Daoy (cell line): ENCODE data around the gene B4GALT2. TPM values are rescaled to one million over a fixed set of nuclear protein-coding genes. Genes with fewer than 3 reads are reported as not detected.

Experiments
- DNase-seq: peaks from one replicate; pipeline ENCODE4 v3.0.0-alpha.2; 2015; ENCODE audit warnings: low read depth
- total RNA-seq: library from RNA; depleted of rRNA; stranded (reverse); fragments of >200 nt; shearing (Covaris generic); gene quantifications from 2 replicates; pipeline ENCODE4 v1.2.3, GENCODE V29; 2014; rRNA removed

The B4GALT2 gene, protein sequence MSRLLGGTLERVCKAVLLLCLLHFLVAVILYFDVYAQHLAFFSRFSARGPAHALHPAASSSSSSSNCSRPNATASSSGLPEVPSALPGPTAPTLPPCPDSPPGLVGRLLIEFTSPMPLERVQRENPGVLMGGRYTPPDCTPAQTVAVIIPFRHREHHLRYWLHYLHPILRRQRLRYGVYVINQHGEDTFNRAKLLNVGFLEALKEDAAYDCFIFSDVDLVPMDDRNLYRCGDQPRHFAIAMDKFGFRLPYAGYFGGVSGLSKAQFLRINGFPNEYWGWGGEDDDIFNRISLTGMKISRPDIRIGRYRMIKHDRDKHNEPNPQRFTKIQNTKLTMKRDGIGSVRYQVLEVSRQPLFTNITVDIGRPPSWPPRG
- 55.9 and 58.1 TPM in 2 replicates for total RNA-seq

DNA sequence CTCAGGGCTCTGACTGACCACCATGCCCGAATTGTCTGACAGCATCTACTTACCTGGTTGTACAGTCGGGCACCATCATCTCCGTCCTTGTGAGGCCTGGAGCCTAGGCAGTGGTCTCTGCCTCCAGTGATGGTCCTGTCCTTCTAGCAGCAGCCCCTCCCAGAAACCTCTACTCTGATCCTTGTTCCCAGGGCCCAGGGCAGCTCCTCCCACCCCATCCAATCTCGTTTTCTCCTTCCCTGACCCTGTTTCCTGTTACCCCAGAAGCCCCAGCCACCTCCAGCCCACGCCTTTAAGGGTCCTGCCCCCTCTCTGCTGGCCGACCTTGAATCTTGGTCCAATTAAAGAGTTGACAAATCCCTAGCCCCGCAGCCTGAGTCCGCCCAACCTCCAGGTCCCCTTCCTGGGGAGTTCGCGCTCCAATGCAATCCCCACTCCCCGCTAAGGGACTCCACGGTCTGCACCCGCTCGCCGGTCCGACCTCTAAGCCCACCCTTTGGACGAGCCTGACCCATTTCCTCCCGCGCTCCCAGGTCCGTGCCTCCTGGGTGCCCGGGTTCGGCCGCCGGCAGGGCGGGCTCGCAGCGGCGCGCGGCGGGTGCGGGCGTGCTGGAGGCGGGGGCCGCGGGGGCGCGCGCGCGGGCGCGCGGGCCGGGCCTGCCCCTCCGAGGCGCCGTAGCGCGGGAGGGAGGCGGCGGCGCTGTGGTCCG, at the start of gene B4GALT2:
B4GALT2 (plus strand) TSS at position 660 of the 710 bp plus-strand sequence. CDS start 1,951 bp downstream, outside the sequence.
- DNase-seq, result peak; percentile 68

DNA sequence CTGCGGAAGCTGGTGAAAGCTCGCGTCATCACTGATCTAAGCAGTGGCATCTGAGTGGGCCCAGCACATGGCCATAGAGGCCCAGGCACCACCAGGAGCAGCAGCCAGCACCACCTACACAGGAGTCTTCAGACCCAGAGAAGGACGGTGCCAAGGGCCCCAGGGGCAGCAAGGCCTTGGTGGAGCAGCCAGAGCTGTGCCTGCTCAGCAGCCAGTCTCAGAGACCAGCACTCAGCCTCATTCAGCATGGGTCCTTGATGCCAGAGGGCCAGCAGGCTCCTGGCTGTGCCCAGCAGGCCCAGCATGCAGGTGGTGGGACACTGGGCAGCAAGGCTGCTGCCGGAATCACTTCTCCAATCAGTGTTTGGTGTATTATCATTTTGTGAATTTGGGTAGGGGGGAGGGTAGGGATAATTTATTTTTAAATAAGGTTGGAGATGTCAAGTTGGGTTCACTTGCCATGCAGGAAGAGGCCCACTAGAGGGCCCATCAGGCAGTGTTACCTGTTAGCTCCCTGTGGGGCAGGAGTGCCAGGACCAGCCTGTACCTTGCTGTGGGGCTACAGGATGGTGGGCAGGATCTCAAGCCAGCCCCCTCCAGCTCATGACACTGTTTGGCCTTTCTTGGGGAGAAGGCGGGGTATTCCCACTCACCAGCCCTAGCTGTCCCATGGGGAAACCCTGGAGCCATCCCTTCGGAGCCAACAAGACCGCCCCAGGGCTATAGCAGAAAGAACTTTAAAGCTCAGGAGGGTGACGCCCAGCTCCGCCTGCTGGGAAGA, 48.7 kb upstream of the B4GALT2 start:
- no peak for DNase-seq

DNA sequence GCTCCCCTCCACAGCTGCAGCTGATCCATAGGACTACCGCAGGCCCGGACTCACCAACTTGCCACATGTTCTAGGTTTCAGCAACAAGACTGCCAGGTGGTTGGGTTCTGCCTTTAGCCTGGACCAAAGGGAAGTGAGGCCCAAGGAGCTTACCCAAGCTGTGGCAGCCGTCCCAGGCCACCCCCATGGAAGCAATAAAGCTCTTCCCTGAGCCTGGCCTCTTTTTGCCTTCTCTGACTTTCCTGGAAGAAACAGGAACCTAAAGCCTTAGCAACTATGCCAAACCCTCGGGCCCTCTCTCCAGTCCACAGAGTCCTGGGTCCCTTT, 48.1 kb upstream of the B4GALT2 start:
- DNase-seq, result no peak

DNA sequence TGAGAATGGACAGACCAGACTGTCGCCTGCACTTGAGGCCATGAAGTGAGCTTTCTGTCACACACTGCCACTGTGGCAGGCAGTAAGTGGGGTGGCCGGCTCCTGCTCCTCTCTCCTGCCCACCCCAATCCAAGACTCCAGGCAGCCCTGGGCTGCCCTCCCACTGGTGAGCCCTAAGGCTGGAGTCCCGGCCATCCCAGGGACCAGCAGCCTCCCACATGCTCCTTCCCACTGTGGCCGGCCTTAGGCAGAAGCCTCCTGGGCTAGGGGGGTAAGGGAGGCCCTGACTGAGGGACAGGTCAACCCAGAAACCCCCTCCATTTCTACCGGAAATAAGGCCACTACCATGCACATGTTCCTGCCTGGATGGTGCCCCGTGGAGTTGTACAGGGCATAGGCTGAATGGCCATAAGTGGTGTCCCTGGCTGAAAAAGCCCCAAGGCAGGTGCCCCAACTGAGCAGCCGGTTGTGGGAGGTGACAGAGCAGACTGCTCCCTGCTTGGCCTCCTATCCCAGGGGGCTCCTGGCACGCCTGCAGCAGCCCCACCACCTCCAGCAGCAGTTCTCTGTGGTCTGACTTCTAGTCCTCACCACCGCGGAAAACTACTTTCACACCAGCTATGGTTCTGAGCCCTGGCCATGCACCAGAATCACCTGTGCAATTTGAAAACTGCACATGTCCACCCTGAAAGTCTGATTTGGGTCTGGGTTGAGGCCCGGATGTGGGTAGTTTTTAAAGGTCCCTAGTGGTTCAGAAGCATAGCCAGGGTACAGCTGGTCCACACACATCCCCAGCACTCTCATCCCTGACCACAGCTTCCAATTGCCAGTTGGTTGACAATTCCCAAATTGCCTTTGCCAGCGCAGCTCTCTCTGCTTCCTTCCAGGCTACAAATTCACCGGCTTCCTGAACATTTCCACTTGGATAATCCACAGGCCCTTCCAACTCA, 47.0 kb upstream of the B4GALT2 start:
- no peak for DNase-seq

DNA sequence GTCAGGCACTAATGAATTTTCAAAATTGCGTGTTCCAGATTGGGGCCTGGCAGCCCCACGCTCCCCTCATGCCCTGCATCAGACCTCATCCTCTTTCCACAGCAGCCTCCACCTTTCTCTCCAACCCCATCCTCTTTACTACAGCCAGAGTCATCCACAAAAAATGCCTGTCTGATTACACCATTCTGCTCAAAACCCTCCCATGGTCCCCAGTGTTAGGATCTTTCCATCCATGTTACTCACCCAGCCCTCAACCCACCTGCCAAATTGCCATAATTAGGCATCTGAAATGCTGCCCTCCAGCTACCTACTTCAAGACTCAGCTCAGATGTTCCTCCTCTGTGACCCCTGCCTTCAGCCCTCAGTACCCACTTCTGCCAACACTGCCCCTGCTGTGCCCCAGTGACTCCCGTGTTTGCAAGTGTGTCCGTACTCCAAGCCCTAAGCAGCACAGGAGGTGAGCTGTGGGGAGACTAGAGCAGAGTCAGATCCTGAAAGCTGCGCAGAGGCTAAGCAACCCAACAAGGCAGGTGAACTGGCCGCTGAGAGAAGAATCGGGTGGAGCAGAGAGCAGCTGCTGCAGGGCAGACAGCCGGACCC, 46.1 kb upstream of the B4GALT2 start:
- DNase-seq, result peak; percentile 68

DNA sequence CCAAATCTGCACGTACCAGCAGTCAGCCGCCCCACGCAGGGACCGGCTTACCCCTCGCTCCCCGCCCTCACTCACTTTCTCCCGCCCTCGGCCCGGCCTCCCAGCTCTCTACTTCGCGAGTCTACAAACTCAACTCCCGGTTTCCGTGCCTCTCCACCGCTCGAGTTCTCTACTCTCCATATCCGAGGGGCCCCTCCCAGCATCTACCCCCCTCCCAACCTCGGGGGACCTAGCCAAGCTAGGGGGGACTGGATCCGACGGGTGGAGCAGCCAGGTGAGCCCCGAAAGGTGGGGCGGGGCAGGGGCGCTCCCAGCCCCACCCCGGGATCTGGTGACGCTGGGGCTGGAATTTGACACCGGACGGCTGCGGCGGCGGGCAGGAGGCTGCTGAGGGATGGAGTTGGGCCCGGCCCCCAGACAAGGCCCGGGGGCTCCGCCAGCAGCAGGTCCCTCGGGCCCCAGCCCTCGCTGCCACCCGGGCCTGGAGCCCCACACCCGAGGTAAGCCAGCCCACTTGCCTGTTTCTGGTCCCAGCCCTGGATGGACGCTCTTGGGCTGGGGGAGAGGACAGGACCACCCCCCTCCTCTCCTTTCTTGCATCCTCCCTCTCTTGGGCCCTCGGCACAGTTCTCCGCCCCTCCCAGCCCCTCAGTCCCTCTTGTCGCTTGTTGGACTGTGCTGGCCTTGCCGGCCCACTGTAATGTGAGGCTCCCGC, 45.5 kb upstream of the B4GALT2 start, which contains the start of gene ARTN:
ARTN (plus strand) TSS at position 416 of the 715 bp plus-strand sequence. CDS start 1,856 bp downstream, outside the sequence.
- DNase-seq, result peak; percentile 67

DNA sequence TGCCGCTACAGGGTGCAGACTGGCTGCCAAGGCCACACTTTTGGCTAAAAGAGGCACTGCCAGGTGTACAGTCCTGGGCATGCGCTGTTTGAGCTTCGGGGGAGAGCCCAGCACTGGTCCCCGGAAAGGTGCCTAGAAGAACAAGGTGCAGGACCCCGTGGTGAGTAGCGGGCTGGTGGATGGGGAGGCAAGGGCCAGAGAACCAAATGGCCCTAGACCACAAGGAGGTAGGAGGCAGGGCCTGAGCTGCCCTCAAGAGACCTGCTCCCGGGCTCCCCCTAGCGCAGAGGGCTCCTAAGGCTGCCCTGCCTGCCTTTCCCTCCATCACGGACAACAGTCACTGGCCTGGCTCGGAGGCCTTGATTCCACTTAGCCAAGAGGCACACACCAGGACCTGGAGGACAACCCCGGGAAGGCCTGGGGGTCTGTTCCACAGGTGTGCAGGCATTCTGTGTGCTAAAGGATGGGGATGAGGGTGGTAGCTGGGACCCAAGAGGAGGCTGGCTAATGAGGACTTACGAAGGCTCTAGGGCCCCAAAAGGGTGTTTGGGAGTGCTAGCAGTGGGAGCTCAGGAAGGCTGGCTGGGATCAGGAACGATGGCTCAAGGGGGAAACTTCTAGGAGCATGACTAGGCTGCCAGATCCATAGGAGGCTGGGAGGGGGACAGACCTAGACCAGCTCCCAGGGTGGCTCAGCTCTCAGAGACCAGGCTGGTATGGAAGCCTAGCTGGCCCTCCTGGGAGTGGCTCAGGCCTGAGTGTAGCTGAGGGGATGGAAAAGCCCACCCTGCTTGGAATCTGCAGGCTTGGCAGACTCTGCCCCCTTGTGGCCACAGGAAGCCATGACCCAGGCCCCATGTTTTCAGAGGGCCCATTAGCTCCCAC, 44.7 kb upstream of the B4GALT2 start:
- peak; percentile 77 for DNase-seq

DNA sequence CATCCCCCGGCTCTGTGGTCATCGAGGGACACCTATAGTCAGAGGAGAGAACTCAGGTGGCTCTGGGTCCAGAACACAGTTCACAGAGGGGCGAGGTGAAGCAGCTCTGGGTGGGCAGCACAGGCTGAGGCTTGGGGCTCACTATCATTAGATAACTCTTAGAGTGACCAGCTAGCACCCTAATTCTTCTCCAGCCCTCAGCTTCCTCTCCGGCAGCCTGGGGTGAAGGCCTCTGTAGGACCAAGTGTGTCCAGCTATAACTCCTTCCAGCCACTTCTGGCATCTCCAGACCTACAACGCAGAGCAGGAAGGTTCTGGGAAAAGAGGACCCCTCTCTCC, 44.1 kb upstream of the B4GALT2 start:
- no peak for DNase-seq

DNA sequence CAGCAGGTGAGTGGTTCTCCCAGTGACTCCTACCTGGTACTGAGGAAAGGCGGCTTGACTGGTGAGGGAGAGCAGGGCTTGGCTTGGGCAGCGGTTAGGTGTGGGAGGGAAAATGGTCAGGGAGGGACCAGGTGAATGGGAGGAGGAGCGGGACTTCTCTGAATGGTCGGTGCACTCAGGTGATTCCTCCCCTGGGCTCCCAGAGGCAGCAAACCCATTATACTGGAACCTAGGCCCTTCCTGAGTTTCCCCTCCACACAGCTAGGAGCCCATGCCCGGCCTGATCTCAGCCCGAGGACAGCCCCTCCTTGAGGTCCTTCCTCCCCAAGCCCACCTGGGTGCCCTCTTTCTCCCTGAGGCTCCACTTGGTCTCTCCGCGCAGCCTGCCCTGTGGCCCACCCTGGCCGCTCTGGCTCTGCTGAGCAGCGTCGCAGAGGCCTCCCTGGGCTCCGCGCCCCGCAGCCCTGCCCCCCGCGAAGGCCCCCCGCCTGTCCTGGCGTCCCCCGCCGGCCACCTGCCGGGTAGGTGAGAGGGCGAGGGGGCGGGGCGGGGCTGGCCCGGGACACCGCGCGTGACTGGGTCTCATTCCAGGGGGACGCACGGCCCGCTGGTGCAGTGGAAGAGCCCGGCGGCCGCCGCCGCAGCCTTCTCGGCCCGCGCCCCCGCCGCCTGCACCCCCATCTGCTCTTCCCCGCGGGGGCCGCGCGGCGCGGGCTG, 43.1 kb upstream of the B4GALT2 start:
- DNase-seq, result no peak

DNA sequence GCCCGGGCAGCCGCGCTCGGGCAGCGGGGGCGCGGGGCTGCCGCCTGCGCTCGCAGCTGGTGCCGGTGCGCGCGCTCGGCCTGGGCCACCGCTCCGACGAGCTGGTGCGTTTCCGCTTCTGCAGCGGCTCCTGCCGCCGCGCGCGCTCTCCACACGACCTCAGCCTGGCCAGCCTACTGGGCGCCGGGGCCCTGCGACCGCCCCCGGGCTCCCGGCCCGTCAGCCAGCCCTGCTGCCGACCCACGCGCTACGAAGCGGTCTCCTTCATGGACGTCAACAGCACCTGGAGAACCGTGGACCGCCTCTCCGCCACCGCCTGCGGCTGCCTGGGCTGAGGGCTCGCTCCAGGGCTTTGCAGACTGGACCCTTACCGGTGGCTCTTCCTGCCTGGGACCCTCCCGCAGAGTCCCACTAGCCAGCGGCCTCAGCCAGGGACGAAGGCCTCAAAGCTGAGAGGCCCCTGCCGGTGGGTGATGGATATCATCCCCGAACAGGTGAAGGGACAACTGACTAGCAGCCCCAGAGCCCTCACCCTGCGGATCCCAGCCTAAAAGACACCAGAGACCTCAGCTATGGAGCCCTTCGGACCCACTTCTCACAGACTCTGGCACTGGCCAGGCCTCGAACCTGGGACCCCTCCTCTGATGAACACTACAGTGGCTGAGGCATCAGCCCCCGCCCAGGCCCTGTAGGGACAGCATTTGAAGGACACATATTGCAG, 42.4 kb upstream of the B4GALT2 start:
- no peak for DNase-seq

DNA sequence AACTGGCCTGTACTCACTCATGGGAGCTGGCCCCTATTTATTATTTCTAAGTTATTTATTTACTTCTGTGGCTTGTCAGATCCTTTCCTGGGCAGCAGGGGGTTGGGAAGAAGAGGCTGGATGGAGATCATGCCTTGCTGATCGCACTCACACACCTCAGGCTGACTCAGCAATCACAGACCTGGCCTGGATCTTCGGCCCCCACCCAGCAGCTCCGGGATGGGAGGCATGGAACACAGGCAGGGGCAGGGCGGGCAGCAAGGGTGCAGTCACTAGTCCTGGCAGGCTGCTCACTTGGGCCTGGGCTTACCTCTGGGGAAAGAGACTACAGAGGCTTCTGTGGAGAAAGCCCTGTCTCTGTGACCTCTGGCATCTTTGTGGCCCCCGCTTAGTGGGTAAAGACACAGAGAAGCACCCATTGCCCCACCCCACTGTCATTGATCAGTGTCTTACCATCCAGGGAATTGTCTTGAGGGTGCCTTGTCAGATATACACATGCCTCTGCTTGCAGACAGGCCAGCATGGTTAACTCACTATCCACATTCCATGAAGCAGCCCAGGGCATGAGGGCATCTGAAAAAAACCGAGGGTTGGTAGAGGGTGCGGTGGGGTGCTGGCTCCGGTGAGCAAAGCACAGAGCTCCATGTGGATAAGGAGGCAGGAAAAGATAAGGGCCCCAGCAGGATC, 41.7 kb upstream of the B4GALT2 start:
- DNase-seq, result no peak

DNA sequence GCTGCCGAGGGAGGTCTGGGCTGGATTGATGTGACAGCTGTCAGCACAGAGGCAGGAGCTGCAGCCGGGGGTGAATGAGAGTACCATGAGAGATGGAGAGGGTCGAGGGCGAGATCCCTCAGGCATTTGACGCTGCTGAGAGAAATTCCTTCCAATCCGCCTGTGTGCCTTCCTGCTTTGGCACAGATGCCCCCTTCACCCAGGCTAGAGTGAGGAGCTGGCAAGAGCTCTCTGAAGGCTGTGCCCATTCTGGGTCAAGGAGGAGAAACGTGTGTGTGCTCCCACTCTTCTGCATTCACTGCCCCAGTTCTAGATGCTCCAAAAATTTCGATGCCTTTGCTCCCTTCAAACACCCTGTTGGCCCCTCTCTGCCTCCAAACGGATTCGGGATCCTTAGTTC, 40.6 kb upstream of the B4GALT2 start:
- DNase-seq, result no peak

DNA sequence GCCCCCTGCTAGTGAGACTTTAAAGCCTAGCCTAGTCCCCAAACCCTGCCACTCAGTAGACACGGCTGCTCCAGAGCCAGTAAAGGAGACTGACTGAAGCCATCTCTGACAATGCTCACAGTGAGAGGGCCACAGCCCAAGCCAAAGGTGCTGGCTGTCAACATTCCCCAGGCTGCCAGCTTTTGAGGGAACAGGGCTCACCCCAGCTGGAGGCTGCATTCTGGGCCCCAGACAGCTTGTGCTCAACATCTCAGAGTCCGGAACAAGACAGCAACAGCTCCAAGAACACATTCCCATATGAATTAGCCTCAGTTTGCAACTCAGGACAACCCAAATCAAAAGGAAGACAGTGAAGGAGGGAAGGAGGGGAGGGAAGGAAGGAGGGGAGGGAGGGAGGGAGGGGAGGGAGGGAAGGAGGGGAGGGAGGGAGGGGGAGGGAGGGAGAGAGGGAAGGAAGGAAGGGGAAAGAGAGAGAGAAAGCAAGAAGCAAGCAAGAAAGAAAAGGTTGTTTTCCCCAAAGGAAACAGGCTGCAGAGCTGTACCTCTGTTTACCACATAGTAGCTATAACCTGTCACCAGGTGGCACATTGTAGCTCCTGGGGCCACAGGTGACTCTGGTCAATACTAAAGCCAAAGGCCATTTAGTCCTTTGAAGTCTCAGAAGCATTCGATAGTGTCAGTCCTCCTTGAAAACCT, 40.0 kb upstream of the B4GALT2 start:
- DNase-seq, result no peak

DNA sequence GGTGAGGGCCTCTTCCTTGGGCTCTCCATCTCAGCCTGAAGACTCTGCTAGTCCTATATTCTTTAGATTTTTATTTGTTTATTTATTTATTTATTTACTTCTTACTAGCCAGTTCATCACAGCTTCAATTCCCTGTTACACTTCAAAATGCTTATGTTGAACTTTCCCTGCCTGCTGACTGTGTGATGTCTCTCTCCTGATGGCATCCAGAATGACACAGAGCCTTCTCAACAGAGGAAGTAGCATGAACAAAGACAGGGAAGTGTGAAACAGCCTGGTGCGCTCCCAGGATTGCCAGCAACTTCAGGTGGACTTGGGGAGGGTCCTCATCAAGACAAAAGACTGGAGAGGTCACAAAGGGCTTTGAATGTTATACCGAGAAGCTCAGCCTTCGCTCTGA, 36.6 kb upstream of the B4GALT2 start:
- no peak for DNase-seq

DNA sequence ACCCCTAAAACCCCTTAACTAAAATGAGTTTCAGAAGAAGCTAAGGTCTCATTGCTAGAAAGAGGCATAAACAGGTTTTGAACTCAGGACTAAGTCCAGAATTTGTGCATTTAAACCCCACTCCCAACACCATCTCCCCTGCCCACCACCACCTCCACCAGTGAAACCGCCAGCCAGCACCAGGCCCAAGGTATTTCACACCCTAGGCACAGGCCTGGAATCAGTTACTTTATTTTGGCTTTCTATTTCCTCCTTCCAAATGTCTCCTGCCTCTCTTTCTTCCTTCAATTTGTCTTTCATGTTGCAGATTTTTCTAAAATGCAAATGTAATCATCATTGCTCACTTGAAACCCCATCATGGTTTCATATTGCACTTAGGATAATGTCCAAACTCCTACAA, 34.1 kb upstream of the B4GALT2 start:
- DNase-seq, result no peak

DNA sequence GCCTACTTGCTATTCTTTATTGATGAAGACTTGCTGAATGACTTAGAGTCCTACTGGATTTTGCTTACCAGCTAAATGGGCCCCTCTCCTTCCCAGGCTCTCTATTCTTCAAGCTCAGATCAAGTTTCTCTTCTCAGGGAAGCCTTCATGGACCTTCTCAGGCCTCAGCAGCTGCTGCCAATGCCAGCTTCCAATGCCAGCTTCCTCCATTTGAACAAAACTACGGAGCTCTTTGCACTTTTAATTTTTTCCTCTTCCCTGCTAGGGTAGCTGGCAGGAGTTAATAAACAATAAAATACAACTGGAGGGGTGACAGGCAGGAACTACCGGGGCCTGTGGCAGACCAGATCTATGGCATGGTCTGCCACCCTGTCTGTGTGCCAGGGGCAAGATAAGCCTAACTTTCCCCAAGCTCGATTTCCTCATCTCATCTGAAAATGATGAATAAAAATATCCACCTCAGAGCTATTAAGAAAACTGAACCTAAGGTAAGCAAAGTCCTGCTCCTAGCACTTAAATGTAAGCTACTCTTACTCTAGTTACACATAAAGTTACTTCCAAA, 33.3 kb upstream of the B4GALT2 start:
- DNase-seq, result no peak
